Nucleus accumbens (tissue), 56 donors: ENCODE data around the gene PTPRCAP.
"Not testable (repeated sequence)": the region's sequence is repeated elsewhere in the genome, so short reads cannot be mapped to it uniquely, and the experiment has no call there.

Source experiments
- DNase-seq, 56 donors: peaks; one replicate each; lab custom pipeline; 2025; lab: John Stamatoyannopoulos, UW

Gene PTPRCAP

DNA sequence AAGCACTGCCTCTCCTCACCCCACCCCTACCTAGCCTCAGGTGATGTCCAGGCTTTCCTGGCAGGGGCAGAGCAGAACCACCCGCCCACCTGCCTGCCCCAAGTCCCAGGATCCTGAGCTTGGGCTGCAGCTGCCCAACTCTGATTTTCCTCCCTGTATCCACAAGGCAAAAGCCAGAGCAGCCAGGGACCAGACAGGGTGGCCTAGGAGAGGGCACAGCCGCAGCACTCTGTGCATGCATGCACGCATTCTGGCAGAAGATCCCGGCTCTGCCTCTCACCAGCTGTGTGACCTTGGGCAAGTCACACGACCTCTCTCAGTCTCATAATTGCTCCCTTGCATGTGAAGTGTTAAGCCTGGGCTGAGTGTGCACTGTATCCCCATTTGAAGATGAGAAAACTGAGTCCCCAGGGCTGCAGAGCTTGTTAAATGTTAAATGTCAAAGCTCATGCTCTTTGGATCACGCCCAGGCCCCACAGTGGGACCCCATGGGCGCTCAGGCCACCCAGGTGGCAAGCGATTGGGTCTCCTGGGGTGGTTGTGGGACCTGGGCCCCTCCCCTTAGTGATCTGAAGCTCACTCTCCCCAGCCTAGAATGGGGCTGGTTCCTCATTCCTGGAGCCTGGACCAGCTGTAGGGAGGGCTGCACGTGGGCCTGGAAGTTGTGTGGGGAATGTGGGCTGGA is 24.8 kb downstream of the PTPRCAP start:
- no peak for DNase-seq

DNA sequence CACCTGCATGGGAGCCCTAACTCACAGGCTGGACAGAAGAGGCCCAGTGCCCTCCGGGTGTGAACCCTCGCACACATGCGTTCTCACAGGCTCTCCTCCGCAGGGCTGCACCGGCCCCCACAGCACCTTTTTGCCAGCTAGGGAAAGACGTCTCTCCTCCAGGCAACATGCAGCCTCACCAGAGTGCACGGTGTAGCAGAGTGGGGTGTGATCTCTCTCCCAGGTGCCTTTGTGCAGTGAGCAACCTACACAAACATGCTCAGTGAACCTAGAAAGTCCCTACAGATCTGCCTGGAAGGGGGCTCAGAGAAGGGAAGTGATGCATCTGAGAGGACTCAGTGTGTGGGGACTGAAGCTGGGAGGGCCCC is 25.7 kb downstream of the PTPRCAP start:
- DNase-seq = peak in 34 of 56 donors; percentile 14 to 80 (median 48)

DNA sequence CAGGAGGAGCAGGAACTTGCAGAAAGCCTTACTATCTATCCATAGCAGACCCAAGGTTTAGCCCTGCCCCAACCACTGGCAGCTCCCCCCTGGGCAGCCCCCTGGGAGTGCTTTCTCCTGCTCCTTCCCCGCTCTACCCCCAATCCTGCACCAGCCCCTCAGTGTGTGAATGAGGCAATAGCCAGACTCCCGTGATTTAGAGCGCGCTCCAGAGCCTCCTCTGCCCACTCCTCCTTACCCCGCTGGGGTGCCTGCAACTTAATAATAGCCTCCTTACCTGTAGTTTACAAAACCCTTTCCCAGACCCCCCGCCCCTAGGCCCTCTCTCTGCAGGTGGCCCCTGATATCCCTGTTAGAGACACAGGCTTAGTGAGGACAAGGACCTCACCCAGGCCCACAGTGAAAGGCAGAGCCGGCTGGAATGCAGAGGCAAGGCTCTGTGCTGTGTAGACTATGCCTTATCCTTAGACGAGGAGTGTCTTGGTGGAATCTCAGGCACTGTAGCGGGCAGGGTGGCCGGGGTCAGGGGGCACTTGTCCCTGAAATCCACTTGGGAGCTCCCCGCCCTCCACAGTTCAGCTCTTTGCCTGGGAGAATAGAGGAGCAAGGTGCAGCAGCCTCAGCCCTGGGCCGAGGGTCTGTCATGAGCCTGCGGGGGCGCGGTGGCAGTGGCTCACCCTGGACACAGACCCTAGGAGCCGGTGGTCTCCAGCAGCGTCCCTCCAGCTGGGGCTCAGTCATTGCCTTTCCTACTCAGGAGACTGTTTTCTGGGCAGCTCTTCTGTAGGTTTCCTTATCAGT is 26.3 kb downstream of the PTPRCAP start:
- peak in 1 of 56 donors; percentile 61 for DNase-seq

DNA sequence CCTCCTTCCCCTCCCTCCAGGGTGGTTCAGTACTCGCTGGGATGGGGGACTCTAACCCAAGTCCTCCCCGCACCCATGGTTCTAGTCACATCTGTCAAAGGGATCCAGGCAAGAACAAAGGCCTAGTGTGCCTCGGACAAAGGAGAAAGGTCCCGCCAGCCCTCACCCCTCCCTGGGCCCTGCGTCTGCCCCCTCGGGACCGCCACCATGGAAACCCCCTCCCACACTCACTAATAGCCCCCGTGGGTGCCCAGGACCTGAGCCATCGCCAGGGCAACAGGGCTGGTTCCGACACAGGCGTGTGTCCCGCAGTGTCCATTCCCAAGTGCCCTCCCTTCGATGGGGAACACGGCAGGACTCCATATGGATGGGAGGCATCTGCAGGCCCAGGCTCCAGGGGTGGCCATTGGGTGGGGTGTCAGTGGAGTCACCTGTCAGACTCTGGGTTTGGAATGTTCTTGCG is 27.1 kb downstream of the PTPRCAP start:
- DNase-seq = peak in 54 of 56 donors; percentile 24 to 94 (median 82)

DNA sequence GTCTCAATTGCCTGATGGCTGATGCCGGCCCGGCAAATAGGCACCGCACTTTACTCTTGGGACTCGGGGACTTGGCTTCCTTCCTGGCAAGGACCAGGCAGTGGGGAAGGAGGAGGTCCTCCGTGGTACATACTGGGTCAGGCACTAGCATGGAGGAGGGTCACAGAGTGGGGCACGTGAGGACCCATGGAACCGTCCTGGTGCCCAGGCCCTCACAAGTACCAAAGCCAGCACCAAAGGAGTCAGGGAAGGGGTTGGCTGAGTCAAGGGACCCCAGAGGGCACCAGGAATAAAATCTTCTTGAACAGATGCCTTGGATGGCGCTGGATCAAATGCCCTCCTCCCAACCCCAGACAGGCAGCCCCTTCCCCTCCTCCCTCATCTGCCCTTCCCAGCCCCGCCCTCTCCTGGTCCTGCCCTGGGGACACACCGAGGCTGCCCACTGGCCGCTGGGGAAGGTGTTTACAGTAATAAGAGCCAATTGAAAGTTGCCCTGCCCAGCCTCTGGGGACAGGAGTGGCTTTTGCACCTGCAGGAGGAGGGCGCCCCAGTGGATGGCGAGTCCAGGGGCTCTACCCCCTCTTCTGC is 27.6 kb downstream of the PTPRCAP start:
- DNase-seq = peak in 4 of 56 donors; percentile 56 to 85 (median 70)

DNA sequence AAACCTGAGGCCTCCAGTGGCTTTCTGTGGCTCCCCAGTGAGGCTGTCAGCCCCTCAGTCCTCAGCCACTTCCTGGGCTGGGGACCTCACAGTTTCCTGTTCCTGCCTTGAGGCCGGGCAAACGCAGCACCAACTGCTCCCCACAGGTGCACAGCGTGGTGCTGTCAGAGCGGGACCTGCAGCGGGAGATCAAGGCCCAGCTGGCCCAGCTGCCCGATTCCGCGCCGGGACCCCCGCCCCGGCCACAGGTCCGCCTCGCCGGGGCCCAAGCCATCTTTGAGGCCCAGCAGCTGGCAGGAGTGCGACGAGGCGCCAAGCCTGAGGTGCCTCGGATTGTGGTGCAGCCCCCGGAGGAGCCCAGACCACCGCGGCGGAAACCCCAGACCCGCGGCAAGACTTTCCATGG is 28.2 kb downstream of the PTPRCAP start:
- peak in 1 of 56 donors; percentile 45 for DNase-seq

DNA sequence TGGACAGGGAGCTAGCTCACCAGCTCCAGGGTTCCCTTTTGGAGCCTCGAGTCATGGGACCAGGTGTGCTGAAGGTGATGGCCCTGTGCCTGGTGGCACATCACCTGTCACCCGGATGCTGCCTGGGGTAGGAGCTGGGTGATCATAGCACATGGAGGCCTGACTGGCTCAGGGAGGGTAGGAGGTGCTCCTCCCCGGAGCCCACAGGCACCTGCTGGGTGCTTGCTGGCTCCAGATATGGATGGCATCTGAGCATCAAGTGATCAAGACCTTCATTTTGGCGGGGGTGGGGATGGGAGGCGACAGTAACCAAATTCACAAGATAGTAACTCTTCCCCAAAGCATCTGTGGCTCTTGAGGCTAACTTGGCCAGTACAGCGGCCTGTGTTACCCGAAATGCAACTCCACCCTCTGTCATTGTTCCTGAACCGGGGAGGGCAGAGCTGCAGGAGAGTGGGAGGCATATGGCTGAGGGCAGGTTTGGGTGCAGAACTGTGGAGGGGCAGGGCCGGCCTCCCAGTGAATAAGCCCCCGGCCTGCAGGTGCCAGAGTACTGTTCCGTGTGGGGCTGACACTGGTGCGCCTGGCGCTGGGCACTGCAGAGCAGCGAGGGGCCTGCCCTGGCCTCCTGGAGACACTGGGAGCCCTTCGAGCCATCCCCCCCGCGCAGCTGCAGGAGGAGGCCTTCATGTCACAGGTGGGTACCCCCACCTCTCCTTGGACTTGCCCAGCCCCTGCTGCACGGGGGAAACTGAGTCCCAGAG is 28.9 kb downstream of the PTPRCAP start:
- peak in 1 of 56 donors; percentile 38 for DNase-seq

DNA sequence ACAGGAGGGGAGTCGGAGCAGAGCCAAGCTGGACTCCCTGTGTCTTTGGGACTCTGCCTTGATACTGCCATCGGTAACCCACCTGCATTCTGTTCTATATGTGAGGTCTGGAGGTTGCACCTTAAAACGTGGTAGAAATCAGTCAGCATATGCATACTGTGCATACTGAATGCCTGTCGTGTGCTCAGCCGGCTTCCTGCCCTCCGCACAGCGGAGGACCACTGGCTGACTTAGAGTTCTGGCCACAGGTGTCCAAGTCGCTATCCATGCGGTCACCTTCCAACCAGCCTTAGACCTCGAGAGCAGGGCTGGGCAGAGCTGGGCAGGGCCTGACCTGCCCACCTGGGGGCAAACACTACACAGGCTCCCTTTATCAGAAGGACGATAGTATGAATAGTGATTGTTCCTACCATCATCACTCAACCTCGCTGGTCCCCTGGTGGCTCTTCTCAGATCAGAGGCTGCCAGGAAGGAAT is 29.8 kb downstream of the PTPRCAP start:
- peak in 1 of 56 donors; percentile 18 for DNase-seq

DNA sequence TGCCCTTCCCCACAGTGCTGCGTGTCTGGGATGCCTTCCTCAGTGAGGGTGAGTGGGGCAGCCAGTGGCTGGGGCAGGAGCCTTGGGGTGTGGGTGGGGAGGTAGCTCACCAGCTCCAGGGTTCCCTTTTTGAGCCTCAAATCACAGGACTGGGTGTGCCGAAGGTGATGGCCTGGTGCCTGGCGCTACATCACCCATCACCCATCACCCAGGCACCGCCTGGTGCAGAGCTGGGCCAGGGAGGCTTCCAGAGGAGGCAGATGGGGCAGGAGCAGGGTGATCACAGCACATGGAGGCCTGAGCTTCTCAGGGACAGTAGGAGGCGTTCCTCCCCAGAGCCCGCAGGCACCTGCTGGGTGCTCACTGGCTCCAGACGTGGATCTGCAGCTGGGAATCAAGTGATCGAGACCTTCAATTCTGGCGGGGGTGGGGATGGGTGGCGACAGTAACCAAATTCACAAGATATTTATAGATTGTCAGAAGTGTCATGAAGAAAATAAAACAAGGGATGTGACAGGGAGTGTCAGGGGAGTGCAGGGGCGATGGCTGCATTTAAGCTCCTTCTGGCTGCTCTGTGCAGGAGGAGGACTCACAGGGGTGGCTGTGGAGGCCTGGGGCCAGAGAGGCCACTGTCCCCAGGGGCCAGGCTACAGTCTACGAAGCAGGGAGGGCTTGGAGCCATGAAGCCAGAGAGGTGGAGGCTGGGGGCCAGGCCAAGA is 30.4 kb downstream of the PTPRCAP start:
- peak in 46 of 56 donors; percentile 28 to 83 (median 63) for DNase-seq

DNA sequence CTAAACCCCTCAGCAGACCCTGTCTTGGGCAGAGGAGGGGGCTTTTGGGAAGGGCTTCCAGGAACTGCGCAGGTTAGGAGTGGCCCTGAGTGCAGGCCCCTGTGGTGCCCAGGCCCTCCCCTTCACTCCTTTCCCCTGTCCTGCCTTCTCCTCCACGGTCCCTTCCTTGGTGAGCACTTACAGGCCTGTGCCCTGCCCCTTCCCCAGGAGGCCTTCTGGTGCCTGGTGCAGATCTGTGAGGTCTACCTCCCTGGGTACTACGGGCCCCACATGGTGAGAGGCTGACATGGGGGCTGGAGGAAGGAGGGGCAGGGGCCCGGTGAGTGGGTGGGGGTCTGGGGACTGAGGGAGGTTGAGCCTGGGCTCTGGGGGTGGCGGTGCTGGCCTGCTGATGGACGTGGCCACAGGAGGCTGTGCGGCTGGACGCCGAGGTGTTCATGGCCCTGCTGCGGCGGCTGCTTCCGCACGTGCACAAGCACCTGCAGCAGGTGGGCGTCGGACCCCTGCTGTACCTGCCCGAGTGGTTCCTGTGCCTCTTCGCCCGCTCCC is 31.0 kb downstream of the PTPRCAP start:
- DNase-seq = no peak

DNA sequence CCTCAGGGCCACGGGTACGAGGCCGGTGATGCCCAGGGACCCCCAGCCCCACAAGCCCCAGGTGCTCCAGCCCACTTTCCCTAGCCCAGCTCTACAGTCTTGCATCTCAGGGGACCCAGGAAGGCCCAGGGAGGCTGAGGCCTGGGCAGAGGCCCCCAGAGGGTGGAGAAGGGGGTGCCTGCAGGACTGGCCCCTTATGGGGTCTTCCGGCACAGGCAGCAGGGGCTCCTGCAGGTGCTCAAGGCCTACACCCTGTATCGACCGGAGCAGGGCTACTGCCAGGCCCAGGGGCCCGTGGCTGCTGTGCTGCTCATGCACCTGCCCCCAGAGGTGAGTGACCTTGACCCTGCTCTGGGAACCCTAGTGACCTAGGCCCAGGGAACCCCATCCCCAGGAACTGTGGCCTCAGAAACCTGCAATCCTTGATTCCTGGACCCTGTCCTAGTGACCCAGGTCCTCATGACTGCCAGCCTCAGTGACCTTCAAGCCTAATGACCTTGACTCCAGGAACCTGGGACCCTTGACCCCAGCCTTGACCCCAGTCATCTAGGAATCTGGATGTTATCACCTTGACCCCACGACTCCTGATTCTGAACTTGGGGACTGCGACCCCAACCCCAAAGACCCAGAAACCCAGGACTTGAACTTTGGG is 31.7 kb downstream of the PTPRCAP start:
- DNase-seq = no peak

DNA sequence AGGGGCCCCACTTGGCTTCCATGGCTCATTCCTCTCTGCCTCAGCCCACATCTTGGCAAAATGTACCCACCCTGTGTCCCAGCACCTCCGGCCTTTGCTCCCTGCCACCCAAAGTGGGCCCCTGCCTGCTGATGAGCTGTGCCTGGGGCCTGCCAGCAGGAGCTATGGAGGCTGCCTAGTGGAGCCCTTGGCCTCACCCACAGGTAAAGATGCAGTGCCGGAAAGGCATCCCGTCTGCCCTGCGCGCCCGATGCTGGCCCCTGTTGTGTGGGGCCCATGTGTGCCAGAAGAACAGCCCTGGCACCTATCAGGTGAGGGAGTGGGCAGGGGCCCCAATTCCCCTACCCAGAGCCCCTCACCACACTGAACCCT is 32.3 kb downstream of the PTPRCAP start:
- DNase-seq = no peak

DNA sequence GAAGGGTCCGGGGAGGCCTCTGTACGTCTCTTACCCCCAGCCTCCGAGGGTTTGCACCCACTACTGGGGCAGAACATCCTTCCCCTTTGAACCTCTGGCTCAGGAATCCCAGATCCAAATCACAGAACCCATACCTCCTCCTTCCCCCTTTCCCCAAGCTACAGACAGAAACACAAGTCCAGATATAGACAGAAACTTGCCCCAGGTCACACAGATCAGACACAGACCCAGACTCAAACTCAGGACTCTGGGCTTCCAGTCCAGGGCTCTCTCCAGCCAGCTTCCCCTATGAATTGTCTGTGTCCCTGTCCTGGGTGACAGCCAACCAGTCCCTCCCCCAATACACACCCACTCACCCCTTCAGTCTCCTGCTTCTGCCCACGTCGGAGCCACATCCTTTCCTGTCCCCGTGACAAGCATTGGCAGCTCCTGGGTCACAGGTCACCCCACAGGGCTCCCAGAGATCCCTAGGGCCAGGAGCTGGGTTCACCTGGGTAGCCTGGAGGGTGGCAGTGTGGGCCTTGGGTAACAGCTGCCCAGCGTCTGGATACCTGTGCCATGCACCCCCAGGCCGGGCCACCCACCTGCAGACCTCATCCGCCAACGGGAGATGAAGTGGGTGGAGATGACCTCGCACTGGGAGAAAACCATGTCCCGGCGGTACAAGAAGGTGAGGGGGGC is 32.8 kb downstream of the PTPRCAP start:
- DNase-seq = peak in 1 of 56 donors; percentile 45

DNA sequence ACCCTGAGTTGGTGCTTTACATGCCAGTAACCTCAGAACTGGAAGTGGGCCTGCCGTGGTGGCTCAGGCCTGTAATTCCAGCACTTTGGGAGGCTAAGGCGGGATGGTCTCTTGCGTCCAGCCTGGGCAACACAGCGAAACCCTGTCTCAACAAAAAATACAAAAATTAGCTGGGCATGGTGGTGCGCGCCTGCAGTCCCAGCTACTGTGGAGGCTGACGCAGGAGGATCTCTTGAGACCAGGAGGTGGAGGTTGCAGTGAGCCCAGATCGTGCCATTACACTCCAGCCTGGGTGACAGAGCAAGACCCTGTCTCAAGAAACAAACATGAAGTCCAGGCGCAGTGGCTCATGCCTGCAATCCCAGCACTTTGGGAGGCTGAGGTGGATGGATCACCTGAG is 34.4 kb downstream of the PTPRCAP start:
- DNase-seq = not testable (repeated sequence)

DNA sequence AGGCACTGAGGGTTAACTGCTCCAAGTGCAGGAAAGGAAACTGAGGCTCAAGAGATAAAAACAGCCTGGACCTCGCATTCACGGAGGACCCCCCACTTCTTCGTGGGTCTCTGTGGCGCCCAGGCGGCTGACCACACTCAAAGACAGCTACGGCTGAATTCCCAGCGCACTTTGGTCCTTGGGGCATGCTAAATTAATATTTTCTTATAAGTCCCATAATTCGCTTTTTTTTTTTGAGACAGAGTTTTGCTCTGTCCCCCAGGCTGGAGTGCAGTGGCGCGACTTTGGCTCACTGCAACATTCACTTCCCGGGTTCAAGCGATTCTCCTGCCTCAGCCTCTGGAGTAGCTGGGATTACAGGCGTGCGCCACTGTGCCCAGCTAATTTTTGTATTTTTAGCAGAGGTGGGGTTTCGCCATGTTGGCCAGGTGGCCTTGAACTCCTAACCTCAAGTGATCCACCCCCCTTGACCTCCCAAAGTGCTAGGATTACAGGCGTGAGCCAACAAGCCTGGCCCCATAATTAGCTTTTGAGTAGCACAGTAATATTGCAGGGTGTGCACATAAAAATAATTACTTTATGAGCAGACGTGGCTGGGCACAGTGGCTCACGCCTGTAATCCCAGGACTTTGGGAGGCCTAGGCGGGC is 35.2 kb downstream of the PTPRCAP start:
- DNase-seq = not testable (repeated sequence)

DNA sequence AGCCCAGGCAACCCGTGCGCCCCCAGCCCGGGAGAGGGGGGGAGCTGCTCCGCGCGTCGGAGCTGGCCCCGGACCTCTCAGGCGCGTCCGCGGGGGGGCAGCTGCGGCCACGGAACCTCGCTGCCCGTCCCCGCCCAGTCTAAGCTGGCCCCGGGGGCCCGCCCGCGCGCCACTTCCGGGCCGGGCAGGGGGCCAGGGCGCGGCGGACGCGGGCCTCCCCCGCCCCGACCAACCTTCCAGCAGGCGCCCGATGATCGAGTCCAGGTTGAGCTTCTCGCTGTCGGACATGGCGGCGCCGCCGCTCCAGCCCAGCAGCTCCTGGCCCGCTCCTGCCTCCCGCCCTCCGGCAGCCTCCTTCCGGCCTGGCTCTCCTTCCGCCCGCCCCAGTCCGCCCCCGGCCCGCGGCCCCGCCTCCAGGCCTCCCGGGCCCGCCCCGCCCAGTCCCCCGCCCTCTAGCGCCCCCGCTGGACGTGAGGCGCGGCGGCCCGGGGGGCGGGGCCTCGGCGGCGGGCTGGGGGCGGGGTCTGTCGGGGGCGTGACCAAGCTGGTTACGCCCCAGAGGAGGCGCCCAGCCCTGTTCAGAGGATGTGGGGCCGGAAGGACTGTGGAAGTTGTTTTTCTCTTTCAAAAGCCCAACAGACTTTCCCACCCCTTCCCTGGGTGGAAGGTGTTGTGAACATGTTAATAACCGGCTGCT is 35.8 kb downstream of the PTPRCAP start, which contains the start of gene PPP1CA:
TSS of gene PPP1CA (minus strand) at position 364 of the 697 bp plus-strand sequence. CDS start at position 288, 76 bp downstream.
- peak; percentile 58 to 97 (median 89) for DNase-seq

DNA sequence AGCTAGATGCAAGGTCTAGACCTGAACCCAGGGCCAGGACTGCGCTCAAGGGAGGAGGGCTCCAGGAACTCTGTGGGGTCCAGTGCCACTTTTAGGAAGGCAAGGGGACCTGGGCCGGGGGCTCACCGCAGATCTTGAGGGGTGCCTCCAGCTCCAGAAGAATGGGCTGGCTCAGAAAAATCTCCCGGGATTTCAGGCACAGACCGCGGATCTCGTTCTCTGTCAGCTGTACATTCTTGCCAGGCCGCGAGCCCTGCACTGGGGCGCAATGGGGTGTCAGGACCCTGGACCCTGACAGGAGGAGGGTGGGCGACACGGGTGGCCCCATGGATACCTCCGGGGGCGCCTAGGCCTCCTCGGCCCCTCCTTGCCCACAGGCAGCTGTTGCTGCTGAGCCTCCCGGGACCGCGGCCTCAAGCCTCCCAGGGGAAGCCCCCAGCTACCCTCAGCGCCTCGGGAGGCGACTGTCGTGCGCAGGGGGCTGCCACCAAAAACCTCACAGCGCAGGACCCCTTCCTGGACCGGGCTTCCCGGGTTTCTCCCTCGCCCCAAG is 36.5 kb downstream of the PTPRCAP start:
- DNase-seq = peak in 1 of 56 donors; percentile 60
